WTC11 (cell line): Measurements from ENCODE around the gene SAFB2.

ENCODE experiments used
- ATF3 ChIP-seq: sonication (generic); formaldehyde crosslinking; conservative IDR thresholded peaks from 2 replicates; pipeline ENCODE4 v1.8.1; 2022; ENCODE audit warnings: mild to moderate bottlenecking, missing genetic modification reagents
- CREB1 ChIP-seq: sonication (generic); formaldehyde crosslinking; IDR thresholded peaks from 2 replicates; pipeline ENCODE4 v1.8.0; 2023; ENCODE audit warnings: mild to moderate bottlenecking, missing genetic modification reagents
- CREM ChIP-seq: sonication (generic); formaldehyde crosslinking; IDR thresholded peaks from 2 replicates; pipeline ENCODE4 v1.8.1; 2022; ENCODE audit warnings: mild to moderate bottlenecking, missing genetic modification reagents, moderate library complexity
- CTCF ChIP-seq: fragments of 200-600 bp; IDR thresholded peaks from 2 replicates; pipeline ENCODE4 v1.8.0; 2022; ENCODE audit warnings: antibody characterized with exemption
- ERG ChIP-seq: fragments of 250-450 bp; sonication (Bioruptor Pico); IDR thresholded peaks from 2 replicates; pipeline ENCODE4 v1.8.0; 2021; ENCODE audit warnings: mild to moderate bottlenecking
- FOXJ3 ChIP-seq: sonication (generic); formaldehyde crosslinking; IDR thresholded peaks from 2 replicates; pipeline ENCODE4 v1.9.0; 2021; ENCODE audit warnings: missing genetic modification reagents, mild to moderate bottlenecking, borderline replicate concordance
- KAT7 ChIP-seq: sonication (generic); formaldehyde crosslinking; IDR thresholded peaks from 2 replicates; pipeline ENCODE4 v1.8.1; 2023; ENCODE audit warnings: missing genetic modification reagents, mild to moderate bottlenecking, borderline replicate concordance
- NFYB ChIP-seq: sonication (generic); formaldehyde crosslinking; conservative IDR thresholded peaks from 2 replicates; pipeline ENCODE4 v1.8.0; 2022; ENCODE audit warnings: low read depth, missing genetic modification reagents
- RELA ChIP-seq: sonication (generic); formaldehyde crosslinking; IDR thresholded peaks from 2 replicates; pipeline ENCODE4 v1.8.1; 2022; ENCODE audit warnings: missing genetic modification reagents, mild to moderate bottlenecking, borderline replicate concordance
- SP1 ChIP-seq: sonication (generic); formaldehyde crosslinking; conservative IDR thresholded peaks from 2 replicates; pipeline ENCODE4 v1.8.1; 2022; ENCODE audit warnings: missing genetic modification reagents
- USF1 ChIP-seq: sonication (generic); formaldehyde crosslinking; IDR thresholded peaks from 2 replicates; pipeline ENCODE4 v1.8.0; 2022; ENCODE audit warnings: mild to moderate bottlenecking, missing genetic modification reagents
- USF2 ChIP-seq: sonication (generic); formaldehyde crosslinking; IDR thresholded peaks from 2 replicates; pipeline ENCODE4 v1.8.1; 2023; ENCODE audit warnings: mild to moderate bottlenecking, missing genetic modification reagents, moderate library complexity
- ZNF423 ChIP-seq: fragments of 250-450 bp; sonication (Bioruptor Pico); IDR thresholded peaks from 2 replicates; pipeline ENCODE4 v2.1.2; 2022; ENCODE audit warnings: mild to moderate bottlenecking, moderate library complexity

- no peak for TF ChIP-seq USF2 (CRISPR knock-in tag)
- no peak for TF ChIP-seq CTCF
- no peak for TF ChIP-seq KAT7 (CRISPR knock-in tag)
- no peak for TF ChIP-seq CREM (CRISPR knock-in tag)
- no peak for TF ChIP-seq SP1 (CRISPR knock-in tag)
- TF ChIP-seq NFYB (CRISPR knock-in tag): no peak
- TF ChIP-seq ERG: no peak
- no peak for TF ChIP-seq USF1
- no peak for TF ChIP-seq CREB1
- TF ChIP-seq ZNF423 (CRISPR knock-in tag): no peak; the same call in 1 of the 2 replicates
- TF ChIP-seq RELA (CRISPR knock-in tag): no peak
- TF ChIP-seq FOXJ3 (CRISPR knock-in tag): no peak
- TF ChIP-seq ATF3 (CRISPR knock-in tag): no peak
Observed at GRCh38 chr19:5559804-5560133, 62.8 kb downstream of the SAFB2 start.
